ENCODE results near the gene CADPS2. TPM values are rescaled to one million over a fixed set of nuclear protein-coding genes. Genes with fewer than 3 reads are reported as not detected.

The CADPS2 gene
- total and polyA plus RNA-seq, 10 of the 15 experiments (the other 5 are each of a cell fraction or from before 2014, with no cell fraction given): 0.05 to 7.5 (median 0.25) TPM

GRCh38 chr7:122316467-122317388, 569.5 kb downstream of the CADPS2 start:
- intact Hi-C loops (cut with micrococcal nuclease; ENCODE audit: unreplicated experiment) (no loop called here), in situ Hi-C loops (cut with MboI) (no loop called here)
- 38% methylated on average over 64 of the region's 71 CpGs for WGBS (ENCODE audit: insufficient coverage, insufficient replicate concordance, low lambda C conversion rate, missing lambda C conversion rate)
- Histone ChIP-seq H3K4me2 (ENCODE audit: control insufficient read depth, insufficient read depth) (no peak overlapping the region), H3K27ac (ENCODE audit: control insufficient read depth, insufficient read depth) (no peak overlapping the region), H2AFZ (ENCODE audit: control insufficient read depth, low read depth, low read length) (no peak overlapping the region), H4K20me1 (ENCODE audit: control insufficient read depth, insufficient read depth) (no peaks in the 10 kb centered on the region), H3K4me1 (ENCODE audit: control insufficient read depth, insufficient read depth, low read length) (no peaks in the 10 kb centered on the region), H3K36me3 (ENCODE audit: control insufficient read depth in 2 of 2, insufficient read depth in 2 of 2, low read length in 1 of 2) (no peaks in the 10 kb centered on the region), H3K9me3 (replicated peaks; ENCODE audit: control insufficient read depth, insufficient read depth, low read length) (no peaks in the 10 kb centered on the region), H3K9ac (ENCODE audit: control insufficient read depth, insufficient read depth, low read length) (no peak overlapping the region), H3K27me3 (replicated peaks in 1 of 2; ENCODE audit: control insufficient read depth in 2 of 2, insufficient read depth in 2 of 2, low read length in 1 of 2) (peaks cover 6 to 11% of the 10 kb centered on the region in 2 experiments; a peak in 3 of 4 replicates), H3K79me2 (ENCODE audit: control insufficient read depth, insufficient read depth, low read length) (no peaks in the 10 kb centered on the region), H3K4me3 (no peak overlapping the region)
- no peak for TF ChIP-seq NFXL1 (IDR thresholded peaks at IDR 0.05; ENCODE audit: borderline replicate concordance)
- ATAC-seq (peak; percentile 27; the same call in 2 of the 3 replicates), DNase-seq (ENCODE audit: low read depth, low spot score) (no peak), FAIRE-seq (no peak)
- ChIA-PET SMC1A (ENCODE audit: uncharacterized antibody, unreplicated experiment) (interaction anchor here (1.1 to 1.6 kb wide), 3 partner anchors 18 to 211 kb away, joined by 3 read pairs; no protein-coding TSS in a partner anchor), POLR2A (no interaction called here), CTCF (interaction anchor here (1.3 kb wide), 1 partner anchor 12 kb away, joined by 4 read pairs; no protein-coding TSS in a partner anchor), RAD21 (ENCODE audit: unreplicated experiment) (no interaction called here)
- BruUV-seq (replicated peaks): no TSS peak

DNA sequence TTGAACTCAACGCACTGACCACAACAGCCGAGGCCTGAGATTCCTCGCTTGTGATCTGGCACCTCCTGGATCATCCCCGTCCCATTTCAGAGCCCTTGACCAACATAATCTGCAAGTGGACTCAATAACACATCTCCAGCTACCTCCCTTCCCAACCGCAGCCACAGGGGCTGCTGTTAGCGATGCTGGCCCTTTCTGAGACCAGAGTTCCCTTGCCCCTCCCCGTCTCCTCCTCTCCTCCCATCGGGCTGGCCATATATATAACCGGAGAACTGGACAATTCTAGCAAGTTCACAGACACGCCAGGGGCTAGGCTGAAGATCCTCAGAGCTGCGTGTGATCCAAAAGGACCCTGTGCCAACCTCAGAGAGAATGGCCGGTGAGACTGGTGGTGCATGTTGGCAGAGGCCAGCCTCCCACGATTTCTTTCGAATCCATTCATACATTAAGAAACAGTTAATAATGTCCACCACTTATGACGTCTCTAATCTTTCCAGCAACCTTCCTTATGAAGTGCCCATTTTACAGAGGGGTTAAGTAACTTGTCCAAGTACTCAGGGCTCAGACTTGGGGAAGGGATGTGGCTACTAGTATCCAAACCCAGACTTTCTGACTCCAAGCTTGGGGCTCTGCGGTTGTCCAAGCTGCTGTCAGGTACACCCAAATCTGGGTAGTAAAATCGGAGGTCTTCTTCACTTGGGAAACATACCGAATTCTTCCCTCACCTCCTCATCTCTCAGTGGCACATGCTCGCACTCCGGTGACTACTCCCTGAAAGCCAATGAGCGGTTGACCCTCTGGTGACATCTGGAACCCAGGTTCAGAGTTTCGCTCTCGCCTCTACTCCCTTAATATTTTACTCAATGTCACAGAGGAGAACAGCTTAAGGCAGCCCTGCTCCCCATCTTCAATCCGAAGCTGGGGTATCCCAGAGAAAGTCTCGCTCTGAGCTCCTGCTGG, 570.5 kb downstream of the CADPS2 start:
- no TSS peak for BruUV-seq (replicated peaks)
- no peaks in the 10 kb centered on the region for H3K79me2 ChIP-seq (ENCODE audit: control insufficient read depth, insufficient read depth, low read length)
- intact Hi-C loops (cut with micrococcal nuclease; ENCODE audit: unreplicated experiment) (no loop called here), in situ Hi-C loops (cut with MboI) (no loop called here)
- 18% methylated on average over 25 of the region's 25 CpGs for WGBS (ENCODE audit: insufficient coverage, insufficient replicate concordance, low lambda C conversion rate, missing lambda C conversion rate)
- ATAC-seq (peak; percentile 32), DNase-seq (ENCODE audit: low read depth, low spot score) (no peak), FAIRE-seq (no peak)
- no peak overlapping the region for H2AFZ ChIP-seq (ENCODE audit: control insufficient read depth, low read depth, low read length)
- ChIA-PET RAD21 (ENCODE audit: unreplicated experiment) (no interaction called here), POLR2A (no interaction called here), SMC1A (ENCODE audit: uncharacterized antibody, unreplicated experiment) (interaction anchor here (1.1 to 1.6 kb wide), 2 partner anchors 36 to 212 kb away, joined by 3 read pairs; no protein-coding TSS in a partner anchor), CTCF (no interaction called here)
- no peak overlapping the region for H3K27ac ChIP-seq (ENCODE audit: control insufficient read depth, insufficient read depth)
- H3K4me2 ChIP-seq (ENCODE audit: control insufficient read depth, insufficient read depth): no peak overlapping the region
- no peak overlapping the region for H3K4me3 ChIP-seq
- no peak overlapping the region for H3K9ac ChIP-seq (ENCODE audit: control insufficient read depth, insufficient read depth, low read length)
- no peaks in the 10 kb centered on the region for H3K9me3 ChIP-seq (replicated peaks; ENCODE audit: control insufficient read depth, insufficient read depth, low read length)
- H3K4me1 ChIP-seq (ENCODE audit: control insufficient read depth, insufficient read depth, low read length): no peaks in the 10 kb centered on the region
- H3K27me3 ChIP-seq (replicated peaks in 1 of 2; ENCODE audit: control insufficient read depth in 2 of 2, insufficient read depth in 2 of 2, low read length in 1 of 2): peaks cover 6 to 11% of the 10 kb centered on the region in 2 experiments; a peak in 3 of 4 replicates
- no peaks in the 10 kb centered on the region for H3K36me3 ChIP-seq (ENCODE audit: control insufficient read depth in 2 of 2, insufficient read depth in 2 of 2, low read length in 1 of 2)
- H4K20me1 ChIP-seq (ENCODE audit: control insufficient read depth, insufficient read depth): no peaks in the 10 kb centered on the region
- TF ChIP-seq RBBP5 (conservative IDR thresholded peaks at IDR 0.05): no peak
- TF ChIP-seq BCL11A (IDR thresholded peaks at IDR 0.05; ENCODE audit: low read depth, low read length): no peak
- TF ChIP-seq ZNF217 (IDR thresholded peaks at IDR 0.05): no peak
- TF ChIP-seq ZBTB11 (CRISPR knock-in tag; IDR thresholded peaks at IDR 0.05): no peak
- TF ChIP-seq KLF5 (IDR thresholded peaks at IDR 0.05; ENCODE audit: partially characterized antibody): no peak
- TF ChIP-seq TARDBP (IDR thresholded peaks at IDR 0.05; ENCODE audit: borderline replicate concordance): no peak
